Measurements from ENCODE around the gene AQP10.

DNA sequence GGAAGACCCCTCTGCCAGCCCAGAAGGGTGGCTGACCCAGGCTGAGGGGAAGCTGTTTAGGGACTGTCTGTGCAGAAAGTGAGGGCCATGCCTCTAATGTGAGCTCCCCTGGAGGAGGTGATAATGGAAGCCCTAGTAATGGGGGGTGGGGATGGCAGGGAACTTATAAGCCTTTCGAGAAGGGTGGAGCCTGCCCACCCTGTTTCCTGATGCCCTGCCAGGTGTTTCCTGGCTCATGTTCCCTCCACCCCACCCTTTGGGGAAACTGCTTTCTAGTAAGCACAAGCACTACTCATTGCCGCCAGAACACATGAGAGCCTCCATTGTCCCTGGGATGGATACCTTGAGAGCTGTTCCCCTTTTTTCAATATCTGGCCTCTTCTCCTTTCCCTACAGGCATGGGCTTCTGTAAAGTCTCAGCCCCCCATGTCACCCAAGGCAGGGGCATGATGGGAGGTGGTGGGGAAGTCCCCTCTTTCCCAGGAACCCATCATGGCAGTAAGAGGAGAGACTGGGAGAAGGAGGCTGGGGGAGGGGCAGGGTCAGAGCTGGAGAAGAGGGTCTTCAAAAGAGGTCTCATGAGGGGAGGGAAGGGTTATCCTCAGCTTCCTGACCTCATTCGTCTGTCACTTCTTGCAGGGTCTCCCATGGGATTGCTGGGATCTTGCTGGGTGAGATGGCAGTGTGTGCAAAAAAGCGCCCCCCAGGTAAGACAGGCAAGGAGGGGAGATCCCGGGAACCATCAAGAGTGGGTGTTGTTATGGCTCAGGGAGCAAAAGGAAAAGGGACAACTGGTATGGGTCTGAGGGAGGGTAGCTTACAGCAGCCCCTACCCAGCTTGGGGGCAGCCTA lies 6.8 kb downstream of the AQP10 start:
- TF ChIP-seq, protein P1, sequence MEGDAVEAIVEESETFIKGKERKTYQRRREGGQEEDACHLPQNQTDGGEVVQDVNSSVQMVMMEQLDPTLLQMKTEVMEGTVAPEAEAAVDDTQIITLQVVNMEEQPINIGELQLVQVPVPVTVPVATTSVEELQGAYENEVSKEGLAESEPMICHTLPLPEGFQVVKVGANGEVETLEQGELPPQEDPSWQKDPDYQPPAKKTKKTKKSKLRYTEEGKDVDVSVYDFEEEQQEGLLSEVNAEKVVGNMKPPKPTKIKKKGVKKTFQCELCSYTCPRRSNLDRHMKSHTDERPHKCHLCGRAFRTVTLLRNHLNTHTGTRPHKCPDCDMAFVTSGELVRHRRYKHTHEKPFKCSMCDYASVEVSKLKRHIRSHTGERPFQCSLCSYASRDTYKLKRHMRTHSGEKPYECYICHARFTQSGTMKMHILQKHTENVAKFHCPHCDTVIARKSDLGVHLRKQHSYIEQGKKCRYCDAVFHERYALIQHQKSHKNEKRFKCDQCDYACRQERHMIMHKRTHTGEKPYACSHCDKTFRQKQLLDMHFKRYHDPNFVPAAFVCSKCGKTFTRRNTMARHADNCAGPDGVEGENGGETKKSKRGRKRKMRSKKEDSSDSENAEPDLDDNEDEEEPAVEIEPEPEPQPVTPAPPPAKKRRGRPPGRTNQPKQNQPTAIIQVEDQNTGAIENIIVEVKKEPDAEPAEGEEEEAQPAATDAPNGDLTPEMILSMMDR (conservative IDR thresholded peaks at IDR 0.05; ENCODE audit: low read length) = no peak
- TF ChIP-seq EZH2phosphoT487 (IDR thresholded peaks at IDR 0.05; ENCODE audit: borderline replicate concordance, low read depth, low read length) = no peak
